ENCODE data around the gene NOL8. TPM values are rescaled to one million over a fixed set of nuclear protein-coding genes. Genes with fewer than 3 reads are reported as not detected.

Gene NOL8
- total RNA-seq, 1 donor from 2014 or later = 34.9 TPM

DNA sequence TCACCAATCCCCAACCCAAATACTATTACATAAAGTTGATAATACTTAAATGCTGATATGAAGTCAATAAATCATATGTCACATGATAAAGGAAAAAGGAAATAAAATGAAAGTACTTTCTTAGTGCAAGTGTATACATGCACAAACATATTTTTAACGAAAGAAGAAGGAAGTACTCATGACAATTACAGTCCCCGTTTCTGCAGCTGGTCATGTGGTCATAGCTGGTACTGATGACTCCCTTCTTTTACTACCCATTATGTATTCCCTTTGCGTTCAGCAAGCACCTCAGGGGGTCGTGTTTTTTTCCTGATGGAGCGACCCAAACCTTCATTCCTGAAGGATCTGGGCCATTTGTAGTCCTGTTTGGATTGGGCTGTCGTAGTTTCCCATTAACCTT is 27.9 kb upstream of the NOL8 start:
- no peak for DNase-seq
- Mint-ChIP-seq H3K27ac (ENCODE audit: unreplicated experiment) (no peak overlapping the region), H3K4me1 (ENCODE audit: low read depth, unreplicated experiment) (no peaks in the 10 kb centered on the region), H3K9me3 (ENCODE audit: unreplicated experiment) (peaks cover 2% of the 10 kb centered on the region), H3K36me3 (ENCODE audit: unreplicated experiment) (peaks cover 17% of the 10 kb centered on the region), H3K27me3 (ENCODE audit: unreplicated experiment) (no peaks in the 10 kb centered on the region), H3K4me3 (ENCODE audit: unreplicated experiment) (no peak overlapping the region)
- TF ChIP-seq CTCF (IDR thresholded peaks at IDR 0.05; ENCODE audit: partially characterized antibody, unreplicated experiment) = no peak

- Mint-ChIP-seq H3K27me3 (ENCODE audit: unreplicated experiment) (no peaks in the 10 kb centered on the region), H3K9me3 (ENCODE audit: unreplicated experiment) (no peaks in the 10 kb centered on the region), H3K4me1 (ENCODE audit: low read depth, unreplicated experiment) (no peaks in the 10 kb centered on the region), H3K4me3 (ENCODE audit: unreplicated experiment) (no peak overlapping the region), H3K36me3 (ENCODE audit: unreplicated experiment) (peaks cover 11% of the 10 kb centered on the region), H3K27ac (ENCODE audit: unreplicated experiment) (no peak overlapping the region)
- no peak for DNase-seq
- no peak for TF ChIP-seq CTCF (IDR thresholded peaks at IDR 0.05; ENCODE audit: partially characterized antibody, unreplicated experiment)
These were observed 25.6 kb upstream of the NOL8 start for GRCh38 chr9:92350740-92351133.

DNA sequence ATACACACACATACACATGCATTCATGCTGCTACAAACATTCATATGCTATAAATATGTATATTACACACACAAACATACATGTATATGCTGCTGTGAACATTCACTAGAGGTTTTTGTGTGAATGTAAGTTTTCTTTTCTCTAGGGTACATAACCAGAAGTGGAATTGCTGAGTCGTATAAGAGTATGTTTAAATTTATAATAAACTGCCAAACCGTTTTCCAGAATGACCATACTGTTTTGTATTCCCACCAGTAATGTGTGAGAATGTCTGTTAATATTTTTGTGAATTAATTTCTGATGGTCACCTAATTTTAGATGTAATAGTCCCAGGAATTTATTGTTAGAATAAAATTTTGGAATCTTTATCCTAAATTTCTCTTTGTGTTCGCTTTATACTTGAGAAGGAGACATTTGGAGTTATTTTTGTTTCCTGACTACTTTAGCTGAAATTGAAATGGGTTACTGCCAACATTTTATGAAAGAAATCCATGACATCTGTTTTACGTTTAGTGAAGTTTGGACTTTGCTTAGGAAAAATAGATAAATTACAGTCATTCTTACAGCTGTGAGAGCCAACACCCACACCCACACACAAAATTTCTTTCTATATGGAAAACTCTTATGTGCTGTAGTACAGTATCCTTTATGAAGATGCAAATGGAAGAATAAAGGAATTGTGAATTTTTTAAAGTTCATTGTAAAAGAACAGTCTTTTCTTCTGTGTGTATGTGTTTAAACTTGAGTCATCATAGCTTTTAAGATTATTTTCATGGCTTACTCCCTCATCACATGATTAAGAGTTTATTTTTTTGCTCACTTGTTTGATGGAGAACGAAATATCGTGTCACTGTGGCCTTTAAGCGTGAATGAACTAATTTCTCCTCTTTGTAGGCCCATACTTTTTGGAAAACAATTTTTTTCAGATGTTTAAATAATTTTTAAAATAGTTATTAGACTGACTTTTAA is 24.9 kb upstream of the NOL8 start:
- H3K27ac Mint-ChIP-seq (ENCODE audit: unreplicated experiment) = no peak overlapping the region
- no peak overlapping the region for H3K4me3 Mint-ChIP-seq (ENCODE audit: unreplicated experiment)

GRCh38 chr9:92345582-92345981 is 20.4 kb upstream of the NOL8 start:
- Mint-ChIP-seq H3K36me3 (ENCODE audit: unreplicated experiment) (peaks cover 5% of the 10 kb centered on the region), H3K27ac (ENCODE audit: unreplicated experiment) (no peak overlapping the region), H3K27me3 (ENCODE audit: unreplicated experiment) (no peaks in the 10 kb centered on the region), H3K4me1 (ENCODE audit: low read depth, unreplicated experiment) (no peaks in the 10 kb centered on the region), H3K9me3 (ENCODE audit: unreplicated experiment) (no peaks in the 10 kb centered on the region), H3K4me3 (ENCODE audit: unreplicated experiment) (no peak overlapping the region)
- TF ChIP-seq CTCF (IDR thresholded peaks at IDR 0.05; ENCODE audit: partially characterized antibody, unreplicated experiment) = no peak
- DNase-seq = no peak

More for the DNA sequence above, 24.9 kb upstream of the NOL8 start:
- Mint-ChIP-seq H3K27me3 (ENCODE audit: unreplicated experiment) (no peaks in the 10 kb centered on the region), H3K36me3 (ENCODE audit: unreplicated experiment) (peaks cover 11% of the 10 kb centered on the region), H3K9me3 (ENCODE audit: unreplicated experiment) (no peaks in the 10 kb centered on the region), H3K4me1 (ENCODE audit: low read depth, unreplicated experiment) (no peaks in the 10 kb centered on the region)
- no peak for TF ChIP-seq CTCF (IDR thresholded peaks at IDR 0.05; ENCODE audit: partially characterized antibody, unreplicated experiment)
- no peak for DNase-seq

DNA sequence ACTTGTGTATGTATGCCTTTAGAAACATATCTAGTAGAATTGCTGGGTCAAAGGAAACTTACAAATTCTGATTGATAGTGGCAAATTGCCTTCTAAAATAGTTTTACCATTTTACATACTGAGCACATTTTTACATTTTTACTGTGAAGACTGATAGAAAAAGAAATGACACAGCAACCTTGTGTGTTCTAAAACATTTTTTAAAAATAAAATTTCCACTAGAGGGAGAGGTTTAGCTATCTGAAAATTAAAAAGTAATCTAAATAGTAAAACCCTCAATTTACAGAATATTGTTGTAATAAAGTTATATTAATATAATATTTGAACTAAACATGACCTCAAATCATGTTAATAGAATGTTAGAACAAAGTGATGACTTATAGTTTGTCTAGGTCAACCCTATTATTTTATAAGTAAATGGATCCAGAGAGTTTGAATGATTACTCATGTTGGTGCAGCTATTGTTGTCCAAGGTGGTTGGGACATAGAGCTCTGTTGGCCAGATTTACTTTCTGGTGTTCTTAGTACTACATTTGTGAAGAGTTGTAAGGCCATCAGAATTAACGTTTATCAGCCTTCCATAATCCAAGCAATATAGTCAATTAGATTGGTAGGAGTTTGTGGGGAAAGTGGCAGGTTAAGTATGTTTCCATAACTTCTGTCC is 17.8 kb upstream of the NOL8 start:
- no peaks in the 10 kb centered on the region for H3K27me3 Mint-ChIP-seq (ENCODE audit: unreplicated experiment)
- no peaks in the 10 kb centered on the region for H3K4me1 Mint-ChIP-seq (ENCODE audit: low read depth, unreplicated experiment)
- DNase-seq = no peak
- peaks cover 10% of the 10 kb centered on the region for H3K36me3 Mint-ChIP-seq (ENCODE audit: unreplicated experiment)
- H3K27ac Mint-ChIP-seq (ENCODE audit: unreplicated experiment) = no peak overlapping the region
- H3K4me3 Mint-ChIP-seq (ENCODE audit: unreplicated experiment) = no peak overlapping the region
- H3K9me3 Mint-ChIP-seq (ENCODE audit: unreplicated experiment) = no peaks in the 10 kb centered on the region
- no peak for TF ChIP-seq CTCF (IDR thresholded peaks at IDR 0.05; ENCODE audit: partially characterized antibody, unreplicated experiment)
